Right lobe of liver (tissue), 4 donors: ENCODE results near the gene EDNRB.

Experiments used
- CTCF ChIP-seq, 4 donors: fragments of 200-600 bp in 3 of 4; fragments of 450-650 bp in 1 of 4; IDR thresholded peaks; one replicate each; pipeline versions ENCODE4 v1.5.1 to v1.8.0; 2016 to 2022; ENCODE audit warnings: antibody characterized with exemption in 4 of 4, mild to moderate bottlenecking in 2 of 4
- POLR2A ChIP-seq: fragments of 450-650 bp; IDR thresholded peaks from one replicate; pipeline ENCODE4 v1.6.1; 2017; ENCODE audit warnings: antibody characterized with exemption, mild to moderate bottlenecking
- donor health status: DM: no; HTN: no; CAD: no.
- donor health status: DM: no; HTN: no; CAD: no.
- donor health status: DM: no; HTN: yes; CAD: no.

GRCh38 chr13:77903435-77903834 lies 15.2 kb downstream of the EDNRB start:
- no peak for TF ChIP-seq CTCF (IDR thresholded peaks at IDR 0.05)
- TF ChIP-seq POLR2A: no peak
